Endodermal cell (in vitro differentiated cells): ENCODE results near the gene BCL7A. TPM values are rescaled to one million over a fixed set of nuclear protein-coding genes. Genes with fewer than 3 reads are reported as not detected.

Experiments used
- DNase-seq: peaks from one replicate; pipeline ENCODE4 v3.0.0-alpha.2; 2017
- H3K27ac ChIP-seq: 2 replicates; pipeline ENCODE4 v1.5.1; 2013; ENCODE audit warnings: mild to moderate bottlenecking, low read depth, low read length, moderate library complexity
- H3K27me3 ChIP-seq: 2 replicates; pipeline ENCODE4 v1.6.1; 2013; ENCODE audit warnings: mild to moderate bottlenecking, low read length, moderate library complexity; ENCODE audit not compliant: insufficient read depth, control insufficient read depth, poor library complexity, severe bottlenecking
- H3K36me3 ChIP-seq: 2 replicates; pipeline ENCODE4 v1.7.0; 2013; ENCODE audit warnings: mild to moderate bottlenecking, low read length, moderate library complexity; ENCODE audit not compliant: control insufficient read depth, insufficient read depth
- H3K4me1 ChIP-seq: one replicate; pipeline ENCODE4 v1.7.0; 2013; ENCODE audit warnings: low read length; ENCODE audit not compliant: control insufficient read depth, insufficient read depth
- H3K4me3 ChIP-seq: 2 replicates; pipeline ENCODE4 v1.5.1; 2013; ENCODE audit warnings: mild to moderate bottlenecking, low read length, moderate library complexity
- H3K9ac ChIP-seq: 2 replicates; pipeline ENCODE4 v1.6.1; 2013; ENCODE audit warnings: mild to moderate bottlenecking, low read length, moderate library complexity; ENCODE audit not compliant: poor library complexity, severe bottlenecking; ENCODE audit errors: extremely low read depth
- H3K9me3 ChIP-seq: 2 replicates; pipeline ENCODE4 v1.6.1; 2013; ENCODE audit warnings: mild to moderate bottlenecking, low read length, moderate library complexity; ENCODE audit not compliant: control insufficient read depth
- H3K27ac Mint-ChIP-seq: 2 replicates; pipeline ENCODE4 v1.8.0; 2020; ENCODE audit warnings: mixed read lengths
- H3K27me3 Mint-ChIP-seq: 2 replicates; pipeline ENCODE4 v1.8.0; 2021; ENCODE audit warnings: mild to moderate bottlenecking, mixed read lengths; ENCODE audit not compliant: insufficient read depth
- H3K36me3 Mint-ChIP-seq: 2 replicates; pipeline ENCODE4 v1.8.0; 2020; ENCODE audit warnings: low read depth, mixed read lengths
- H3K4me1 Mint-ChIP-seq: 2 replicates; pipeline ENCODE4 v1.8.0; 2020; ENCODE audit warnings: mixed read lengths
- H3K4me3 Mint-ChIP-seq: 2 replicates; pipeline ENCODE4 v1.8.0; 2020; ENCODE audit warnings: mild to moderate bottlenecking, moderate library complexity, mixed read lengths
- H3K9me3 Mint-ChIP-seq: 2 replicates; pipeline ENCODE4 v1.8.0; 2020; ENCODE audit warnings: mild to moderate bottlenecking, mixed read lengths
- WGBS, 2 experiments: methylation state at CpG; one replicate each; pipeline versions ENCODE4 v1.1.5 to v1.1.7; 2013; ENCODE audit warnings: missing lambda C conversion rate in 2 of 2, mixed read lengths in 1 of 2; ENCODE audit not compliant: insufficient coverage in 1 of 2, insufficient read length in 1 of 2; 5-methylcytosine and 5-hydroxymethylcytosine counted together
- total RNA-seq, 2 donors: library from RNA; stranded (reverse); fragmentation: NEBNext Ultra II Directional in 1 of 2; extraction: Animal tissue kit (Norgen Biotek cat#: 25700) in 1 of 2; gene quantifications; 2 replicates in 1 of 2; 3 replicates in 1 of 2; pipeline ENCODE4 v1.2.1, GENCODE V29; 2021
- TF ChIP-seq, protein P1 (sequence below): fragments of 200-600 bp; sonication (generic); conservative IDR thresholded peaks from 2 replicates; pipeline ENCODE4 v1.5.0; 2021; ENCODE audit warnings: antibody characterized with exemption, mild to moderate bottlenecking

Gene BCL7A
- total RNA-seq, 2 donors from 2014 or later: 22.3 to 28.9 TPM

- no peak for DNase-seq
- Mint-ChIP-seq H3K36me3 (no peaks in the 10 kb centered on the region), H3K4me1 (peaks cover 14% of the 10 kb centered on the region), H3K27ac (no peak overlapping the region), H3K4me3 (no peak overlapping the region), H3K27me3 (no peaks in the 10 kb centered on the region), H3K9me3 (peaks cover 21% of the 10 kb centered on the region)
- 82 to 91% methylated on average over 3 to 6 of the region's 9 CpGs for WGBS, 2 experiments
- H3K27me3 ChIP-seq: no peaks in the 10 kb centered on the region
- no peaks in the 10 kb centered on the region for H3K36me3 ChIP-seq
- no peak overlapping the region for H3K4me3 ChIP-seq
- TF ChIP-seq, protein P1, sequence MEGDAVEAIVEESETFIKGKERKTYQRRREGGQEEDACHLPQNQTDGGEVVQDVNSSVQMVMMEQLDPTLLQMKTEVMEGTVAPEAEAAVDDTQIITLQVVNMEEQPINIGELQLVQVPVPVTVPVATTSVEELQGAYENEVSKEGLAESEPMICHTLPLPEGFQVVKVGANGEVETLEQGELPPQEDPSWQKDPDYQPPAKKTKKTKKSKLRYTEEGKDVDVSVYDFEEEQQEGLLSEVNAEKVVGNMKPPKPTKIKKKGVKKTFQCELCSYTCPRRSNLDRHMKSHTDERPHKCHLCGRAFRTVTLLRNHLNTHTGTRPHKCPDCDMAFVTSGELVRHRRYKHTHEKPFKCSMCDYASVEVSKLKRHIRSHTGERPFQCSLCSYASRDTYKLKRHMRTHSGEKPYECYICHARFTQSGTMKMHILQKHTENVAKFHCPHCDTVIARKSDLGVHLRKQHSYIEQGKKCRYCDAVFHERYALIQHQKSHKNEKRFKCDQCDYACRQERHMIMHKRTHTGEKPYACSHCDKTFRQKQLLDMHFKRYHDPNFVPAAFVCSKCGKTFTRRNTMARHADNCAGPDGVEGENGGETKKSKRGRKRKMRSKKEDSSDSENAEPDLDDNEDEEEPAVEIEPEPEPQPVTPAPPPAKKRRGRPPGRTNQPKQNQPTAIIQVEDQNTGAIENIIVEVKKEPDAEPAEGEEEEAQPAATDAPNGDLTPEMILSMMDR: no peak
- H3K9me3 ChIP-seq: peaks cover 12% of the 10 kb centered on the region
- H3K27ac ChIP-seq: no peak overlapping the region
- H3K9ac ChIP-seq: no peak overlapping the region
- peaks cover 8% of the 10 kb centered on the region for H3K4me1 ChIP-seq
Observed at GRCh38 chr12:121996050-121996944, 25.4 kb upstream of the BCL7A start.

- Mint-ChIP-seq H3K4me3 (no peak overlapping the region), H3K9me3 (peaks cover 16% of the 10 kb centered on the region), H3K36me3 (no peaks in the 10 kb centered on the region), H3K4me1 (peaks cover 14% of the 10 kb centered on the region), H3K27ac (no peak overlapping the region), H3K27me3 (peaks cover 2% of the 10 kb centered on the region)
- DNase-seq: no peak
- 92 to 94% methylated on average over 9 to 13 of the region's 13 CpGs for WGBS, 2 experiments
- peaks cover 12% of the 10 kb centered on the region for H3K9me3 ChIP-seq
- no peaks in the 10 kb centered on the region for H3K36me3 ChIP-seq
- TF ChIP-seq, protein P1: no peak
- H3K4me3 ChIP-seq: no peak overlapping the region
- H3K27ac ChIP-seq: no peak overlapping the region
- H3K4me1 ChIP-seq: peaks cover 8% of the 10 kb centered on the region
- no peak overlapping the region for H3K9ac ChIP-seq
- no peaks in the 10 kb centered on the region for H3K27me3 ChIP-seq
Observed at GRCh38 chr12:121996945-121997612, 24.6 kb upstream of the BCL7A start.

GRCh38 chr12:122001466-122002209 is 20.0 kb upstream of the BCL7A start:
- peaks cover 2% of the 10 kb centered on the region for H3K27me3 Mint-ChIP-seq
- Histone ChIP-seq H3K9me3 (peaks cover 12% of the 10 kb centered on the region), H3K36me3 (no peaks in the 10 kb centered on the region), H3K4me3 (no peak overlapping the region), H3K4me1 (peaks cover 4% of the 10 kb centered on the region), H3K27ac (peak overlapping the region; percentile 94), H3K27me3 (no peaks in the 10 kb centered on the region), H3K9ac (no peak overlapping the region)
- TF ChIP-seq, protein P1: no peak
- peaks cover 12% of the 10 kb centered on the region for H3K9me3 Mint-ChIP-seq
- H3K4me3 Mint-ChIP-seq: no peak overlapping the region
- 80 to 86% methylated on average over 13 to 17 of the region's 17 CpGs for WGBS, 2 experiments
- no peaks in the 10 kb centered on the region for H3K36me3 Mint-ChIP-seq
- no peak for DNase-seq
- no peak overlapping the region for H3K27ac Mint-ChIP-seq
- H3K4me1 Mint-ChIP-seq: peaks cover 4% of the 10 kb centered on the region
